HFFc6 (cell line): ENCODE data around the gene DNMBP. TPM values are rescaled to one million over a fixed set of nuclear protein-coding genes. Genes with fewer than 3 reads are reported as not detected.

Source experiments
- DNase-seq: peaks from one replicate; pipeline ENCODE4 v3.0.0-alpha.2; 2018
- H3K27ac Mint-ChIP-seq: 2 replicates; pipeline ENCODE4 v1.8.0; 2020; ENCODE audit warnings: mild to moderate bottlenecking, mixed read lengths
- H3K27me3 Mint-ChIP-seq: 2 replicates; pipeline ENCODE4 v1.8.0; 2021; ENCODE audit warnings: mild to moderate bottlenecking, moderate library complexity, mixed read lengths; ENCODE audit not compliant: insufficient read depth
- H3K36me3 Mint-ChIP-seq: 2 replicates; pipeline ENCODE4 v1.8.0; 2021; ENCODE audit warnings: low read depth, mixed read lengths
- H3K4me1 Mint-ChIP-seq: 2 replicates; pipeline ENCODE4 v1.8.0; 2020; ENCODE audit warnings: low read depth, mixed read lengths
- H3K4me3 Mint-ChIP-seq: 2 replicates; pipeline ENCODE4 v1.8.0; 2020; ENCODE audit warnings: mild to moderate bottlenecking, moderate library complexity, mixed read lengths
- H3K9me3 Mint-ChIP-seq: 2 replicates; pipeline ENCODE4 v1.8.0; 2020; ENCODE audit warnings: mild to moderate bottlenecking, mixed read lengths
- CTCF ChIP-seq: fragments of 200-600 bp; sonication (generic); IDR thresholded peaks from 2 replicates; pipeline ENCODE4 v1.5.0; 2021; ENCODE audit warnings: antibody characterized with exemption, mild to moderate bottlenecking
- total RNA-seq, 6 experiments: library from RNA; stranded (reverse); fragmentation: NEBNext Ultra II Directional; extraction: Animal tissue kit (Norgen Biotek cat#: 25700); gene quantifications; 2 replicates in 1 of 6; 3 replicates in 5 of 6; pipeline ENCODE4 v1.2.3, GENCODE V29; 2021

The DNMBP gene
- total RNA-seq, 6 experiments from 2014 or later, result 24.9 to 44.7 (median 28.6) TPM

GRCh38 chr10:100037758-100038315 lies 28.1 kb upstream of the DNMBP start:
- no peak overlapping the region for H3K4me3 Mint-ChIP-seq
- peaks cover 3% of the 10 kb centered on the region for H3K27me3 Mint-ChIP-seq
- no peak for TF ChIP-seq CTCF
- no peaks in the 10 kb centered on the region for H3K9me3 Mint-ChIP-seq
- H3K36me3 Mint-ChIP-seq, result no peaks in the 10 kb centered on the region
- DNase-seq, result no peak
- no peak overlapping the region for H3K27ac Mint-ChIP-seq
- H3K4me1 Mint-ChIP-seq, result peaks cover 31% of the 10 kb centered on the region; the same call in 1 of the 2 replicates

DNA sequence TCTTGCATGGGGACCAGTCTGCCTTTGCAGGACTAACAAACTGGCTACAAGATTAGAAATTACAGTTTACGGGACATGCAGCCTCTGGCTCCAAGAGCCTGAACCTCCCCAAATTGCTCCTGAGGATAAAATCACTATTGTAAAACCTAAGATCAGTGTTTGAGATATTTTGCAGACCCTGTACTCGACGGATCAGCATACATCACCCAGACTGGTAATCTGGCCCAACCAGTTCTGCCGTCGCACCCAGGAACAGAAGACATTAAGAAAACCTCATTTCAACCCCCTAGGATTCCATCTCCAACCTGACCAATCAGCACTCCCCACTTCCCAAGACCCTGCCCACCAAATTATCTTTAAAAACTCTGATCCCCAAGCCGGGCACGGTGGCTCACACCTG lies 27.1 kb upstream of the DNMBP start:
- H3K27ac Mint-ChIP-seq, result no peak overlapping the region
- DNase-seq, result no peak

DNA sequence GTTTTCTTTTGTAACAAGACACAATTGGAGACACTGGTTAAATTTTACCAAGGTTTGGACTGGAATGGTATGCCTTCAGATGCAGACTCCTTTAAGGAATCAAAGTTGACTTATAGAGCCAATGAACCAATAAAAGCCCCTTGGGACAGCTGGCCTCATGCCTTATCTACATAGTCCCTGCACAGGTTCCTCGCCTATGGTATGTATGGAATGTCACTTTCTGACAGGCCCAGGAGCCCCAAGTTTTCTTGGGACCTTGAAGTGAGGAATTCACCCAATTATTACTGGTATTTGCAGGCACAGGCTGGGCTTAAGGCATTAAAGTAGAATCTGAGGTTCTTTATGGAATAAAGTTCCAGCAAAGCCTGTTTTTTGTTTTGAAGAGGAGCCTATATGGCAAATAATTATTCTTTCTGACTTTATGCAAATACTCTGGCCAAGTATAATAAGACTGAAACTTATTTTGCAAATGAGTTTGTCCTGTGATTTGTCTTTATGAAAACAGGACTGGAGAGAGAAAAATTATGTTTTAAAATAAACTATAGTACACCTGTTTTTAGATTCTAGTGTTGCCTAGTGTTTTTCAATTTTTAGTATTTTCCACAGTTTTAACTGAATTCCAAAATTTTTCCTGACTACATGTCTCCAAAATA lies 24.1 kb upstream of the DNMBP start:
- H3K9me3 Mint-ChIP-seq, result peaks cover 2% of the 10 kb centered on the region; the same call in 1 of the 2 replicates
- no peak for TF ChIP-seq CTCF
- no peak for DNase-seq
- no peaks in the 10 kb centered on the region for H3K36me3 Mint-ChIP-seq
- no peak overlapping the region for H3K4me3 Mint-ChIP-seq
- H3K27me3 Mint-ChIP-seq, result peaks cover 2% of the 10 kb centered on the region
- H3K4me1 Mint-ChIP-seq, result peaks cover 19% of the 10 kb centered on the region; the same call in 1 of the 2 replicates
- no peak overlapping the region for H3K27ac Mint-ChIP-seq

More for the DNA sequence above, 27.1 kb upstream of the DNMBP start:
- Mint-ChIP-seq H3K36me3 (no peaks in the 10 kb centered on the region), H3K4me3 (no peak overlapping the region), H3K27me3 (peaks cover 3% of the 10 kb centered on the region), H3K9me3 (no peaks in the 10 kb centered on the region), H3K4me1 (peaks cover 31% of the 10 kb centered on the region; the same call in 1 of the 2 replicates)
- no peak for TF ChIP-seq CTCF

DNA sequence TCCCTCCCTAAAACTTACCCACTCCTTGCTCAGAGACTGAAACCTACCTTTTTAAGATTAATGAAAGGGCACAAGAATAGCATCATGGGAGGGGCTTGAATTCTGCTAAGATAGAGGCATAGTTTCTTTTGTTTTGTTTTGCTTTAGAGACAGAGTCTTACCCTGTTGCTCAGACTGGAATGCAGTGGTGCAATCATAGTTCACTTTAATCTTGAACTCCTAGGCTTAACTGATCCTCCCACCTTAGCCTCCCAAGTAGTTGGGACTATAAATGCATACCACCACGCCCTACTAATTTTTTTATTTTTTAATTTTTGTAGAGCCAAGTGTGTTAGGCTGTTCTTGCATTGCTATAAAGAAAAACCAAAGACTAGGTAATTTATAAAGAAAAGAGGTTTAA lies 17.7 kb upstream of the DNMBP start:
- peaks cover 15% of the 10 kb centered on the region for H3K4me1 Mint-ChIP-seq
- no peak for DNase-seq
- H3K36me3 Mint-ChIP-seq, result peaks cover 13% of the 10 kb centered on the region
- TF ChIP-seq CTCF, result no peak
- peaks cover 20% of the 10 kb centered on the region for H3K9me3 Mint-ChIP-seq
- peaks cover 3% of the 10 kb centered on the region; the same call in 1 of the 2 replicates for H3K27me3 Mint-ChIP-seq
- no peak overlapping the region for H3K4me3 Mint-ChIP-seq
- no peak overlapping the region for H3K27ac Mint-ChIP-seq

DNA sequence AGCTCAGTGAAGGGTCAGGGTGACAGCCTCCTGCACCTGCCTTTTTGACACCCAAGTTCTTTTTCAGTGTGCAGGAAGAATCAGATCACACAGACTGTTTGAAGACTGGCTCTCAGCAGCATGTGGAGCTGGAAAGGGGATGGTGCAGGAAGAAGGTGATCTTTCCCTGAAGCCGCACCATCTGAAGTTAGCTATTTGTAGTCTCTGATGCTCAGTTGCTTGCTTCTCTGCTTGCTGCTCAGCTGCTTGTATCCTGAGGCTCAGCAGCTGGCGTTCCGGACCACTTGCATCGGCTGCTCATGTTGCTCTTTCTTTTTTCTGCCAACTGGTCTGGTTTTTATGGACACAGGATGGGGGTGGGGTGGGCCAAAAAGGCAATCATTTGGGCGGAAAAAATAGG lies 15.8 kb upstream of the DNMBP start:
- H3K9me3 Mint-ChIP-seq, result peaks cover 20% of the 10 kb centered on the region
- H3K27me3 Mint-ChIP-seq, result peaks cover 4% of the 10 kb centered on the region
- no peak overlapping the region for H3K27ac Mint-ChIP-seq
- DNase-seq, result no peak
- peaks cover 20% of the 10 kb centered on the region for H3K4me1 Mint-ChIP-seq
- peak overlapping the region; percentile 37; the same call in 1 of the 2 replicates for H3K4me3 Mint-ChIP-seq
- TF ChIP-seq CTCF, result no peak
- H3K36me3 Mint-ChIP-seq, result peaks cover 13% of the 10 kb centered on the region
